Esophagus squamous epithelium (tissue), 5 donors: ENCODE measurements around the gene CALHM3. TPM values are rescaled to one million over a fixed set of nuclear protein-coding genes. Genes with fewer than 3 reads are reported as not detected.

Experiments
- DNase-seq: peaks from one replicate; lab custom pipeline; 2025; lab: John Stamatoyannopoulos, UW
- H3K27ac ChIP-seq, 4 donors: fragments of 200-600 bp; sonication (generic); one replicate each; pipeline ENCODE4 v1.5.1; 2016 to 2019; ENCODE audit warnings: mild to moderate bottlenecking in 1 of 4
- H3K27me3 ChIP-seq, 4 donors: fragments of 200-600 bp; sonication (generic); 1 replicate in 3 of 4; 2 replicates in 1 of 4; pipeline versions ENCODE4 v1.5.1 to v1.6.0; 2017 to 2021; ENCODE audit warnings: antibody characterized with exemption in 1 of 4
- H3K36me3 ChIP-seq, 3 donors: fragments of 200-600 bp; sonication (generic); one replicate each; pipeline ENCODE4 v1.5.1; 2016 to 2019
- H3K4me1 ChIP-seq, 3 donors: fragments of 200-600 bp; sonication (generic); one replicate each; pipeline ENCODE4 v1.5.1; 2017 to 2019
- H3K4me3 ChIP-seq, 4 donors: fragments of 200-600 bp; sonication (generic); 1 replicate in 3 of 4; 2 replicates in 1 of 4; pipeline ENCODE4 v1.5.1; 2016 to 2019; ENCODE audit warnings: mild to moderate bottlenecking in 2 of 4, moderate library complexity in 1 of 4
- H3K9me3 ChIP-seq, 3 donors: fragments of 200-600 bp; sonication (generic); one replicate each; pipeline ENCODE4 v1.5.1; 2016 to 2019
- POLR2A ChIP-seq, 4 donors: fragments of 450-650 bp; IDR thresholded peaks; one replicate each; pipeline ENCODE4 v1.6.1; 2017; ENCODE audit warnings: antibody characterized with exemption in 4 of 4, mild to moderate bottlenecking in 4 of 4, moderate library complexity in 3 of 4
- WGBS, 2 donors: methylation state at CpG; one replicate each; pipeline ENCODE4 v1.1.5; 2018; 5-methylcytosine and 5-hydroxymethylcytosine counted together
- intact Hi-C: fragments of 100-400 bp; cut with DNase I; formaldehyde crosslinking; loops from one replicate; pipeline ENCODE4 v1.15.0; 2022
- total RNA-seq, 4 donors: library from RNA; depleted of rRNA; stranded (reverse); fragments of >200 nt; gene quantifications; one replicate each; pipeline ENCODE4 v1.1.0, GENCODE V29; 2016
- TF ChIP-seq, protein P1 (sequence below), 6 experiments: fragments of 450-650 bp in 4 of 6; fragments of 200-600 bp in 2 of 6; sonication (generic) in 2 of 6; IDR thresholded peaks; one replicate each; pipeline ENCODE4 v1.5.1; 2016 to 2019; ENCODE audit warnings: antibody characterized with exemption in 6 of 6, mild to moderate bottlenecking in 4 of 6, moderate library complexity in 4 of 6
- donor health status: DM: yes; HTN: yes; CAD: no.

The CALHM3 gene
- total RNA-seq, 4 donors from 2014 or later = not detected

DNA sequence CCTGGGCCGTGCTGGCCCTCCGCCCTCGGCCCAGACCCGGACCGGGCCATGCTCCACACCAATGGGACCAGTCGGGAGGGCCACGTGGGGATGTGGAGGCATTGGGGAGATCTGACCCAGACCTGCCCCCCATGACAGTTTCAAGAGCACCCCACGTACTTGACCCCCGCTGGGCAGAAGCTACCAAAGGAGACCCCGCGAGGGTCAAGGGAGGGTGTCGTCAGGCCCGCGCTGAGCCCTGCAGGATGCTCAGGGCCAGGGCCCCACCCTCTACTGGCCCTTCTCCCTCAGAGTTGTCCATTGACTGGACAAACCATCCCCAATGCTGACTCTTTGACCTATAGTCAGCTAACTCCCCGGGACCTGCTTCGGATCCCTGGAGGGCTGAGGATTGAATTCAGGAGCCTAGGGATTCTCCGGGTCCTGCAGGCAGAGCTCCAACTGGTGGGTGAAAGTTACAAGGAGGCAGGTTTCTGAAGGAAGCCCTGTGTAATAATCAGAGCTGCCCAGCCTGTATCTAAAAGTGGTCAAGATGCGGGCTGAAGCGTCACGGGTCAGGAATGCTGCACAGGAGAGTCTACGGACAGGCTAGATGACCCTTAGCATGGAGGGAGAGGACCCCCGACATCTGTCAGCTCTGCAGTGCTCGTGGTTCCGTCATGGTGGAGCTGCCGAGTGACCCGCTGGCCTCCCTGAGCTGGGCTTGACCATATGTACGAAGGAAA is 26.4 kb downstream of the CALHM3 start:
- DNase-seq = no peak
- Histone ChIP-seq H3K9me3 (no peaks in the 10 kb centered on the region), H3K27ac (peak overlapping the region; percentile 78 to 94 (median 92)), H3K27me3 (peaks cover 0 to 3% (median 0%) of the 10 kb centered on the region in 4 donors), H3K4me3 (peak overlapping the region; percentile 44 to 77 (median 70)), H3K4me1 (peaks cover 19 to 59% (median 36%) of the 10 kb centered on the region in 3 donors), H3K36me3 (peaks cover 0 to 28% (median 5%) of the 10 kb centered on the region in 3 donors)
- intact Hi-C loops = no loop called here
- TF ChIP-seq POLR2A (IDR thresholded peaks at IDR 0.05) = no peak
- TF ChIP-seq, protein P1, sequence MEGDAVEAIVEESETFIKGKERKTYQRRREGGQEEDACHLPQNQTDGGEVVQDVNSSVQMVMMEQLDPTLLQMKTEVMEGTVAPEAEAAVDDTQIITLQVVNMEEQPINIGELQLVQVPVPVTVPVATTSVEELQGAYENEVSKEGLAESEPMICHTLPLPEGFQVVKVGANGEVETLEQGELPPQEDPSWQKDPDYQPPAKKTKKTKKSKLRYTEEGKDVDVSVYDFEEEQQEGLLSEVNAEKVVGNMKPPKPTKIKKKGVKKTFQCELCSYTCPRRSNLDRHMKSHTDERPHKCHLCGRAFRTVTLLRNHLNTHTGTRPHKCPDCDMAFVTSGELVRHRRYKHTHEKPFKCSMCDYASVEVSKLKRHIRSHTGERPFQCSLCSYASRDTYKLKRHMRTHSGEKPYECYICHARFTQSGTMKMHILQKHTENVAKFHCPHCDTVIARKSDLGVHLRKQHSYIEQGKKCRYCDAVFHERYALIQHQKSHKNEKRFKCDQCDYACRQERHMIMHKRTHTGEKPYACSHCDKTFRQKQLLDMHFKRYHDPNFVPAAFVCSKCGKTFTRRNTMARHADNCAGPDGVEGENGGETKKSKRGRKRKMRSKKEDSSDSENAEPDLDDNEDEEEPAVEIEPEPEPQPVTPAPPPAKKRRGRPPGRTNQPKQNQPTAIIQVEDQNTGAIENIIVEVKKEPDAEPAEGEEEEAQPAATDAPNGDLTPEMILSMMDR (IDR thresholded peaks at IDR 0.05) = no peak
- WGBS, 2 donors = 32 to 59% methylated on average over 14 to 16 of the region's 27 CpGs

DNA sequence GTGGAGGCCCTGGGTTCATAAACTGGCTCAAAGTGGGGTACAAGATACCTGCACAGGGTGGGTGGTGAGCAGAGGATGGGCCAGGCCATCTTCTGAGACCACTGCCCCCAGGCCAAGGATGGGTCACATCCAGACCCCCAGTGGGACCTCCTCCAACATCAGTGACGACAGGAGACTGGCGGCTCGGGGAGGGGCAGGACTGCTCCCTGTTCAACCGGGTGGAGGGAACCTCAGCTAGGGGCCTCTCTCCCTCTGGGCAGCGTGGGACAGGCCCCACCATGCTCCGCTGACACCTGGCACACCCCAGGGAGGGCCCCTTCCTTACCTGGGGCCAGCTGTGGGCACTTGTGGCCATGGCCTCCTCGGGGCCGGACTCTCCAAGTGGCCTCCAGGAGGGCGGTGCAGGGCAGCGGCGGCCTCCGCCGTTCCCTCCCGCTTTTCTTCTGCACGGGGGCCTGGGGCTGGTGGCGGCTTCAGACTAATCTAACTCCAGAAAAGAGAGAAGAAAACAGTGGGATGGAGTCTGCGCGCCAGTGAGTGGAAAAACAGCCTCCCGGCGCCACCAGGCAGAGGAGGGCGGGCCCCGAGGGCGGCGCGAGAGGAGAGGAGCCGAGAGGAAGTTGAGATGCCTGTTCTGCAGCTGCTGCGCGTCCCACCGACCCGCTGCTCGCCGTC is 27.1 kb downstream of the CALHM3 start, which contains the start of gene CALHM2:
TSS of gene CALHM2 (minus strand) at position 540 of the 675 bp plus-strand sequence. CDS start 2,429 bp downstream, outside the sequence.
- 0 to 5% methylated on average over 4 to 16 of the region's 32 CpGs for WGBS, 2 donors
- DNase-seq = no peak

DNA sequence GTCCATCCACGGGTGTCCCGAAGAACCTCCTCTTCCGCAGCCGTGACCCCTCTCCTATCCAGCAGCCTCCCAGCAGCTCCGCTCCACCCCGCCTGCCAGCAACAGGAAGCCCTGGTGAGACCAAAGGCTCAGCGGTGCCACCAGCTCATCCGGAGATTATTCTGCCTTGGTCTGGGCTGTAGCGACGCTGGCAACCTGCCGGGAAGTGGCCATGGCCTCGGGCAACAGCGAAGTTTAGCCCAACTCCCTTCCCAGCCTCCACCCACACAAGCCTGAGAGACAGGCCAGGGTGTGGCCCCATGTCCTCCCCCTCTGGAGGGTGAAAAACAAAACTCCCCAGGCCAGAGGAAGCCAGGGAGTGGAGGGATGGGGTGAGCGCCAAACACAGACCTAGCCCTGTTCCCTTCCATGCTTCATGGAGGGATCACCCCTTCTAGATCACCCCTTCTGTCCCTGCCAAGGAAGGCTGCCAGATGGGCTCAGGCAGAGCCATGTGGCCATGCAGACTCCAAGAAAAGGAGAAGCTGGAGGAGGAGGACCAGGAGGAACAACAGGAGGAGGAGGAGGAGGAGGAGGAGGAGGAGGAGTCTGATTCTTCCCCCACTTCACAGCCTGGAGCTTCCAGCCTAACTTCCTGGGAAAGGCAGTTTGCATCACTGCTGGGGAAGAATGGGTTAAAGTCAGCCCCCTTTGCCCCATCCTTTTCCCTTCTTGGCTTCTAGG is 27.8 kb downstream of the CALHM3 start:
- peaks cover 0 to 42% (median 17%) of the 10 kb centered on the region in 3 donors for H3K36me3 ChIP-seq
- H3K4me1 ChIP-seq = peaks cover 23 to 69% (median 50%) of the 10 kb centered on the region in 3 donors
- intact Hi-C loops = no loop called here
- H3K27me3 ChIP-seq = peaks cover 0 to 3% (median 0%) of the 10 kb centered on the region in 4 donors
- DNase-seq = peak; percentile 26
- 16 to 23% methylated on average over 5 to 12 of the region's 14 CpGs for WGBS, 2 donors
- peak overlapping the region; percentile 44 to 77 (median 70) for H3K4me3 ChIP-seq
- TF ChIP-seq POLR2A (IDR thresholded peaks at IDR 0.05) = peak in 1 of 4 donors; percentile 39
- TF ChIP-seq, protein P1 (IDR thresholded peaks at IDR 0.05) = no peak
- H3K27ac ChIP-seq = peak overlapping the region; percentile 78 to 94 (median 92)
- no peaks in the 10 kb centered on the region for H3K9me3 ChIP-seq

More for the DNA sequence above, 27.1 kb downstream of the CALHM3 start, which contains the start of gene CALHM2:
- H3K36me3 ChIP-seq = peaks cover 0 to 35% (median 12%) of the 10 kb centered on the region in 3 donors
- intact Hi-C loops = no loop called here
- H3K4me1 ChIP-seq = peaks cover 23 to 66% (median 42%) of the 10 kb centered on the region in 3 donors
- H3K9me3 ChIP-seq = no peaks in the 10 kb centered on the region
- TF ChIP-seq, protein P1 (IDR thresholded peaks at IDR 0.05) = no peak
- peak in 1 of 4 donors; percentile 50 for TF ChIP-seq POLR2A (IDR thresholded peaks at IDR 0.05)
- H3K27ac ChIP-seq = peak within 1 kb of the TSS; percentile 78 to 94 (median 92)
- peak within 1 kb of the TSS; percentile 44 to 77 (median 70) for H3K4me3 ChIP-seq
- H3K27me3 ChIP-seq = peaks cover 0 to 3% (median 0%) of the 10 kb centered on the region in 4 donors

DNA sequence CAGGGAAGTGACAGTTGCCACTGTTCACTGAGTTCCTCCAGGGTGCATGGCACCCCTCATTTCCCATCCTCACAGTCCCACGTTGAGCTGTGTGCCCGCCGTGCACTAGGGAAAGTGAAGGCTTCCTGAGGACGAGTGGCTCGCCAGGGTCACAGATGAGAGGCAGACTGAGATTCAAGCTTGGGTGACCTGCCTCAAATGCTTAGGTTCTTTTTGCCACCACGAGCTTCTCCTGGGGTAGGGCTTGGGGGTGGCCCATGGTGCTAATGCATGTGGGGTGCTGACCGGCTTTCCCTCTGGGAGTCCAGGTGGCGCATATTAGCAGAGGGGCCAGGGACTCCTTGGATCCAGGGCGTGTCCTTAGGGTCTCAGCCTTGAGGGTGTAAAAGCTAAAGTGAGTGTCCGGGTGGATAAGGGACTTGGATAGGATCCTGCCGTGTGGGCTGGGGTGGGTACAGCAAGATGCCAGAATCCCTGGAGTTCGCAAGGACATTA is 28.8 kb downstream of the CALHM3 start:
- Histone ChIP-seq H3K36me3 (peaks cover 5 to 52% (median 24%) of the 10 kb centered on the region in 3 donors), H3K9me3 (no peaks in the 10 kb centered on the region), H3K27ac (peak overlapping the region in 3 of 4 donors; percentile 91 to 94 (median 93)), H3K4me1 (peaks cover 23 to 79% (median 60%) of the 10 kb centered on the region in 3 donors), H3K4me3 (peak overlapping the region in 3 of 4 donors; percentile 67 to 77 (median 73)), H3K27me3 (peaks cover 0 to 3% (median 0%) of the 10 kb centered on the region in 4 donors)
- intact Hi-C loops = no loop called here
- no peak for TF ChIP-seq POLR2A (IDR thresholded peaks at IDR 0.05)
- TF ChIP-seq, protein P1 (IDR thresholded peaks at IDR 0.05) = no peak
- 54 to 81% methylated on average over 4 to 8 of the region's 12 CpGs for WGBS, 2 donors
- no peak for DNase-seq
